K562 (cell line): ENCODE measurements around the gene TRMT10B. TPM values are rescaled to one million over a fixed set of nuclear protein-coding genes. Genes with fewer than 3 reads are reported as not detected.
A peak's percentile ranks its signal among the peaks of the same experiment; 100 is the strongest.

Experiments
- FOS ChIP-seq: IDR thresholded peaks from 3 replicates; pipeline ENCODE4 v1.6.1; 2011; ENCODE audit not compliant: insufficient read length; ENCODE audit errors: extremely low read depth
- KDM4B ChIP-seq, 2 experiments: fragments of 450-650 bp in 1 of 2; sonication (generic) in 1 of 2; IDR thresholded peaks; 2 replicates each; pipeline ENCODE4 v1.6.1; 2016 to 2017; ENCODE audit warnings: borderline replicate concordance in 2 of 2, antibody characterized with exemption in 1 of 2, low read depth in 1 of 2, mild to moderate bottlenecking in 1 of 2
- MEF2D ChIP-seq: conservative IDR thresholded peaks from 2 replicates; pipeline ENCODE4 v1.6.1; 2016; ENCODE audit warnings: low read depth, missing genetic modification characterization, missing compliant biosample characterization
- MYNN ChIP-seq, 2 experiments: sonication (generic); formaldehyde crosslinking in 1 of 2; IDR thresholded peaks; 2 replicates each; pipeline versions ENCODE4 v1.5.0 to v1.6.1; 2016 to 2020; ENCODE audit warnings: antibody characterized with exemption in 1 of 2, missing genetic modification reagents in 1 of 2
- PHB2 ChIP-seq: fragments of 450-650 bp; IDR thresholded peaks from 2 replicates; pipeline ENCODE4 v1.6.1; 2017; ENCODE audit warnings: low read depth
- POLR2A ChIP-seq: fragments of 450-650 bp; conservative IDR thresholded peaks from 2 replicates; pipeline ENCODE4 v1.6.1; 2016
- RBM17 ChIP-seq: fragments of 200-400 bp; formaldehyde crosslinking; IDR thresholded peaks from 2 replicates; pipeline ENCODE4 v1.6.1; 2017; ENCODE audit warnings: low read depth, mild to moderate bottlenecking, low read length, borderline replicate concordance
- RNF219 ChIP-seq: fragments of 250-450 bp; sonication (Bioruptor Pico); IDR thresholded peaks from 2 replicates; pipeline ENCODE4 v1.5.0; 2022; ENCODE audit warnings: mild to moderate bottlenecking
- SUPT5H ChIP-seq: fragments of 450-650 bp; IDR thresholded peaks from 2 replicates; pipeline ENCODE4 v1.6.1; 2016
- ZNF507 ChIP-seq: conservative IDR thresholded peaks from 2 replicates; pipeline ENCODE4 v1.6.1; 2017; ENCODE audit warnings: missing genetic modification characterization, missing compliant biosample characterization
- ZNF57 ChIP-seq: fragments of 450-650 bp; formaldehyde crosslinking; IDR thresholded peaks from 2 replicates; pipeline ENCODE4 v1.4.0; 2020; ENCODE audit warnings: mild to moderate bottlenecking, moderate library complexity
- ZNF583 ChIP-seq: fragments of 250-450 bp; sonication (Bioruptor Pico); IDR thresholded peaks from 2 replicates; pipeline ENCODE4 v1.4.0; 2020
- ZNF707 ChIP-seq: fragments of 250-450 bp; sonication (Bioruptor Pico); conservative IDR thresholded peaks from 2 replicates; pipeline ENCODE4 v1.8.0; 2022; ENCODE audit warnings: inconsistent platforms, mild to moderate bottlenecking, moderate library complexity
- polyA plus RNA-seq, 8 experiments: library from polyadenylated mRNA; depleted of rRNA in 4 of 8; stranded (reverse) in 5 of 8; unstranded in 3 of 8; fragments of >200 nt; fragmentation: Nextera tagmentation in 2 of 8; fragmentation: Illumina TruSeq in 1 of 8; extraction: Ambion mirVana in 2 of 8; extraction: Trizol in 1 of 8; gene quantifications; 2 replicates each; pipeline versions ENCODE4 v1.2.1 to v1.2.3, GENCODE V29; 2011 to 2014; ENCODE audit warnings: inconsistent platforms in 1 of 8, missing spikeins in 1 of 8
- total RNA-seq, 7 experiments: library from RNA; depleted of rRNA in 6 of 7; stranded (reverse); fragments of >200 nt in 6 of 7; fragmentation: Illumina TruSeq in 2 of 7; extraction: Trizol in 2 of 7; gene quantifications; 2 replicates each; pipeline versions ENCODE4 v1.2.1 to v1.2.3, GENCODE V29; 2011 to 2021; ENCODE audit warnings: low replicate concordance in 1 of 7
- TF ChIP-seq, protein P1 (sequence below): fragments of 450-650 bp; formaldehyde crosslinking; IDR thresholded peaks from 2 replicates; pipeline ENCODE4 v1.4.0; 2022; ENCODE audit warnings: missing genetic modification characterization
- TF ChIP-seq, protein P2 (sequence below): fragments of 450-650 bp; IDR thresholded peaks from 2 replicates; pipeline ENCODE4 v1.6.1; 2017; ENCODE audit warnings: mild to moderate bottlenecking, moderate library complexity
- TF ChIP-seq, protein P3 (sequence below): fragments of 200-800 bp; sonication (Bioruptor generic); IDR thresholded peaks from 2 replicates; pipeline ENCODE4 v1.6.1; 2016; ENCODE audit warnings: missing genetic modification characterization, missing compliant biosample characterization

The TRMT10B gene
- total and polyA plus RNA-seq, 9 of the 15 experiments (the other 6 are each of a cell fraction or from before 2014, with no cell fraction given): 2.9 to 13.4 (median 7.0) TPM

DNA sequence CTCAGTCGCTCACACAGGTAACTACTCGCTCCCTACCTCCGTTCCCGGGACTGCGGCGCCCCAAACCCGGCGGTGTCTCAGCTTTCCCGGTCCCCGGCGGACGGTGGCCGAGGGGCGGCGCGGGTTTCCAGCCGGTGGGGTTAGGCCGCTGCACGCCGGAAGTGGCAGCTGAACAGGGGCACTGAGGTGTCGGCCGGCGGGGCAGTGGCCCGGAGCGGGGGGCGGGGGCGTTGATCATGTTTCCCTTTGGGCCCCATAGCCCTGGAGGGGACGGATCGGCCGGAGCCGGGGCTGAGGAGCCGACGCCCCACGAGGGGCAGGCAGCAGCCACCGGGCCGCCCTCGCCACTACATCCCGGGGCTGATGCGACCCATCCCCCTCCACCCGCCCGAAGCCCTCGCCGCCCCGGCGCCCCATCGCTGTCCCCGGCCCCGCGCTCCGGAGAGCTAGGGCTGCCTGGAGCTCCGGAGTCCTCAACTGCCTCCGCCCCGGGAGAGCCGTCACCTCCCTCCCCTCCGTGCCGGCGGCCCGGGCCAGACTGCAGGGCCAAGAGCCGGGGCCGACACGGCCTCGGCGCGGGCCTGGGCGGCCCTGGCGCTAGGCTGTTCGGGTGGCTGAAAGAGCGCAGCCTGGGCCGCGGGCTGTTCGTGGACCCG, 47.2 kb downstream of the TRMT10B start, which contains the start of gene DCAF10 (continued):
- TF ChIP-seq RNF219 (0 out of 2 replicates have a peak, but pooled peaks have one; percentile 63), KDM4B (IDR thresholded peaks at IDR 0.05; ENCODE audit: borderline replicate concordance in 2 of 2, low read depth in 1 of 2) (peak in 1 of 2 experiments; percentile 96; a peak in 2 of 4 replicates), PHB2 (no peak), MYNN (IDR thresholded peaks at IDR 0.05) (peak; percentile 95), MYNN (CRISPR knock-in tag; IDR thresholded peaks at IDR 0.05) (no peak), SUPT5H (peak; percentile 93), POLR2A (peak; percentile 93), ZNF57 (CRISPR knock-in tag) (no peak), MEF2D (tag) (no peak), ZNF707 (0 out of 2 replicates have a peak, but pooled peaks have one; percentile 4), ZNF507 (tag) (no peak), RBM17 (no peak), FOS (no peak), ZNF583 (CRISPR knock-in tag) (peak; percentile 73; the same call in 1 of the 2 replicates)
- TF ChIP-seq, protein P1, sequence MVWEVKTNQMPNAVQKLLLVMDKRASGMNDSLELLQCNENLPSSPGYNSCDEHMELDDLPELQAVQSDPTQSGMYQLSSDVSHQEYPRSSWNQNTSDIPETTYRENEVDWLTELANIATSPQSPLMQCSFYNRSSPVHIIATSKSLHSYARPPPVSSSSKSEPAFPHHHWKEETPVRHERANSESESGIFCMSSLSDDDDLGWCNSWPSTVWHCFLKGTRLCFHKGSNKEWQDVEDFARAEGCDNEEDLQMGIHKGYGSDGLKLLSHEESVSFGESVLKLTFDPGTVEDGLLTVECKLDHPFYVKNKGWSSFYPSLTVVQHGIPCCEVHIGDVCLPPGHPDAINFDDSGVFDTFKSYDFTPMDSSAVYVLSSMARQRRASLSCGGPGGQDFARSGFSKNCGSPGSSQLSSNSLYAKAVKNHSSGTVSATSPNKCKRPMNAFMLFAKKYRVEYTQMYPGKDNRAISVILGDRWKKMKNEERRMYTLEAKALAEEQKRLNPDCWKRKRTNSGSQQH: 0 out of 2 replicates have a peak, but pooled peaks have one; percentile 18
- TF ChIP-seq, protein P2, sequence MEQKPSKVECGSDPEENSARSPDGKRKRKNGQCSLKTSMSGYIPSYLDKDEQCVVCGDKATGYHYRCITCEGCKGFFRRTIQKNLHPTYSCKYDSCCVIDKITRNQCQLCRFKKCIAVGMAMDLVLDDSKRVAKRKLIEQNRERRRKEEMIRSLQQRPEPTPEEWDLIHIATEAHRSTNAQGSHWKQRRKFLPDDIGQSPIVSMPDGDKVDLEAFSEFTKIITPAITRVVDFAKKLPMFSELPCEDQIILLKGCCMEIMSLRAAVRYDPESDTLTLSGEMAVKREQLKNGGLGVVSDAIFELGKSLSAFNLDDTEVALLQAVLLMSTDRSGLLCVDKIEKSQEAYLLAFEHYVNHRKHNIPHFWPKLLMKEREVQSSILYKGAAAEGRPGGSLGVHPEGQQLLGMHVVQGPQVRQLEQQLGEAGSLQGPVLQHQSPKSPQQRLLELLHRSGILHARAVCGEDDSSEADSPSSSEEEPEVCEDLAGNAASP: no peak
- TF ChIP-seq, protein P3, sequence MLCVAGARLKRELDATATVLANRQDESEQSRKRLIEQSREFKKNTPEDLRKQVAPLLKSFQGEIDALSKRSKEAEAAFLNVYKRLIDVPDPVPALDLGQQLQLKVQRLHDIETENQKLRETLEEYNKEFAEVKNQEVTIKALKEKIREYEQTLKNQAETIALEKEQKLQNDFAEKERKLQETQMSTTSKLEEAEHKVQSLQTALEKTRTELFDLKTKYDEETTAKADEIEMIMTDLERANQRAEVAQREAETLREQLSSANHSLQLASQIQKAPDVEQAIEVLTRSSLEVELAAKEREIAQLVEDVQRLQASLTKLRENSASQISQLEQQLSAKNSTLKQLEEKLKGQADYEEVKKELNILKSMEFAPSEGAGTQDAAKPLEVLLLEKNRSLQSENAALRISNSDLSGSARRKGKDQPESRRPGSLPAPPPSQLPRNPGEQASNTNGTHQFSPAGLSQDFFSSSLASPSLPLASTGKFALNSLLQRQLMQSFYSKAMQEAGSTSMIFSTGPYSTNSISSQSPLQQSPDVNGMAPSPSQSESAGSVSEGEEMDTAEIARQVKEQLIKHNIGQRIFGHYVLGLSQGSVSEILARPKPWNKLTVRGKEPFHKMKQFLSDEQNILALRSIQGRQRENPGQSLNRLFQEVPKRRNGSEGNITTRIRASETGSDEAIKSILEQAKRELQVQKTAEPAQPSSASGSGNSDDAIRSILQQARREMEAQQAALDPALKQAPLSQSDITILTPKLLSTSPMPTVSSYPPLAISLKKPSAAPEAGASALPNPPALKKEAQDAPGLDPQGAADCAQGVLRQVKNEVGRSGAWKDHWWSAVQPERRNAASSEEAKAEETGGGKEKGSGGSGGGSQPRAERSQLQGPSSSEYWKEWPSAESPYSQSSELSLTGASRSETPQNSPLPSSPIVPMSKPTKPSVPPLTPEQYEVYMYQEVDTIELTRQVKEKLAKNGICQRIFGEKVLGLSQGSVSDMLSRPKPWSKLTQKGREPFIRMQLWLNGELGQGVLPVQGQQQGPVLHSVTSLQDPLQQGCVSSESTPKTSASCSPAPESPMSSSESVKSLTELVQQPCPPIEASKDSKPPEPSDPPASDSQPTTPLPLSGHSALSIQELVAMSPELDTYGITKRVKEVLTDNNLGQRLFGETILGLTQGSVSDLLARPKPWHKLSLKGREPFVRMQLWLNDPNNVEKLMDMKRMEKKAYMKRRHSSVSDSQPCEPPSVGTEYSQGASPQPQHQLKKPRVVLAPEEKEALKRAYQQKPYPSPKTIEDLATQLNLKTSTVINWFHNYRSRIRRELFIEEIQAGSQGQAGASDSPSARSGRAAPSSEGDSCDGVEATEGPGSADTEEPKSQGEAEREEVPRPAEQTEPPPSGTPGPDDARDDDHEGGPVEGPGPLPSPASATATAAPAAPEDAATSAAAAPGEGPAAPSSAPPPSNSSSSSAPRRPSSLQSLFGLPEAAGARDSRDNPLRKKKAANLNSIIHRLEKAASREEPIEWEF (CRISPR knock-in tag): no peak
